K562 (cell line): ENCODE measurements around the gene DIP2C. TPM values are rescaled to one million over a fixed set of nuclear protein-coding genes. Genes with fewer than 3 reads are reported as not detected.

Source experiments
- ATAC-seq: fragments of 200-7000 bp; cut with Tn5 transposase; 3 replicates; pipeline ENCODE4 v1.9.1; 2020; ENCODE audit warnings: moderate library complexity
- BruUV-seq: library from RNA; stranded (reverse); fragments of 400-500 nt; replicated peaks from 2 replicates; lab custom pipeline; 2021; lab: Mats Ljungman, UMichigan
- CTCF ChIA-PET: fragments of 300-600 bp; formaldehyde crosslinking; extraction: SDS; loops from one replicate; lab custom pipeline; 2021; ENCODE audit warnings: low intra/inter-chr PET ratio; lab: Yijun Ruan, JAX
- POLR2A ChIA-PET: fragments of 300-600, 350-650 bp; sonication (Branson Sonifier 250); formaldehyde crosslinking; extraction: SDS; loops from one replicate; lab custom pipeline; 2021; ENCODE audit warnings: antibody characterized with exemption, inconsistent platforms; lab: Yijun Ruan, JAX
- DNase-seq, 4 experiments: peaks; one replicate each; pipeline versions ENCODE4 v3.0.0 to v3.0.0-alpha.2; 2011 to 2018; ENCODE audit warnings: low spot score in 3 of 4, mixed read lengths in 3 of 4; ENCODE audit errors: extremely low read depth in 1 of 4
- FAIRE-seq: peaks from 2 replicates; lab custom pipeline; 2011; peaks lifted over from hg19 to GRCh38; lab: Jason Lieb, UNC
- H2AFZ ChIP-seq: 2 replicates; pipeline ENCODE4 v1.6.0; 2011; ENCODE audit warnings: low read depth, low read length, control low read depth, inconsistent platforms
- H3K27ac ChIP-seq: fragments of 200-600 bp; 3 replicates; pipeline ENCODE4 v1.8.0; 2011; ENCODE audit warnings: low read depth, mild to moderate bottlenecking, control low read depth, inconsistent platforms, low read length, moderate library complexity, mixed read lengths; ENCODE audit errors: extremely low read depth
- H3K27me3 ChIP-seq, 2 experiments: fragments of 300-600 bp in 1 of 2; 2 replicates in 1 of 2; 3 replicates in 1 of 2; pipeline versions ENCODE4 v1.6.0 to v1.8.0; 2011; ENCODE audit warnings: inconsistent platforms in 2 of 2, low read length in 2 of 2, mild to moderate bottlenecking in 1 of 2, mixed read lengths in 1 of 2, moderate library complexity in 1 of 2; ENCODE audit not compliant: control insufficient read depth in 2 of 2, insufficient read depth in 2 of 2
- H3K36me3 ChIP-seq: fragments of 300-600 bp; 3 replicates; pipeline ENCODE4 v1.8.0; 2011; ENCODE audit warnings: mild to moderate bottlenecking, low read length, inconsistent platforms; ENCODE audit not compliant: control insufficient read depth, insufficient read depth
- H3K4me1 ChIP-seq, 2 experiments: fragments of 200-600 bp in 1 of 2; replicated peaks in 1 of 2; 2 replicates in 1 of 2; 3 replicates in 1 of 2; pipeline versions ENCODE4 v1.5.1 to v1.8.0; 2011; ENCODE audit warnings: inconsistent platforms in 2 of 2, low read length in 2 of 2, mild to moderate bottlenecking in 1 of 2, mixed read lengths in 1 of 2, moderate library complexity in 1 of 2; ENCODE audit not compliant: control insufficient read depth in 2 of 2, insufficient read depth in 2 of 2
- H3K4me2 ChIP-seq: 2 replicates; pipeline ENCODE4 v1.6.1; 2011; ENCODE audit warnings: low read length, control low read depth, inconsistent platforms, mixed read lengths; ENCODE audit not compliant: insufficient read depth
- H3K4me3 ChIP-seq: fragments of 200-600 bp; sonication (generic), shearing (Covaris generic); 2 replicates; pipeline ENCODE4 v1.5.1; 2016; ENCODE audit warnings: control low read depth, inconsistent platforms
- H3K79me2 ChIP-seq: fragments of 200-600 bp; 3 replicates; pipeline ENCODE4 v1.8.0; 2011; ENCODE audit warnings: low read length, inconsistent platforms; ENCODE audit not compliant: control insufficient read depth, insufficient read depth
- H3K9ac ChIP-seq, 2 experiments: 2 replicates each; pipeline versions ENCODE4 v1.6.0 to v1.6.1; 2011; ENCODE audit warnings: low read depth in 2 of 2, low read length in 2 of 2, control low read depth in 1 of 2, inconsistent platforms in 1 of 2, mild to moderate bottlenecking in 1 of 2, mixed read lengths in 1 of 2; ENCODE audit not compliant: insufficient read depth in 1 of 2
- H3K9me1 ChIP-seq: one replicate; pipeline ENCODE4 v1.6.0; 2011; ENCODE audit warnings: inconsistent platforms, mild to moderate bottlenecking, low read length, moderate library complexity; ENCODE audit not compliant: control insufficient read depth, insufficient read depth
- H3K9me3 ChIP-seq: replicated peaks from 2 replicates; pipeline ENCODE4 v1.5.1; 2011; ENCODE audit warnings: low read depth, low read length, inconsistent platforms; ENCODE audit not compliant: control insufficient read depth, insufficient read depth
- H4K20me1 ChIP-seq: replicated peaks from 2 replicates; pipeline ENCODE4 v1.6.1; 2011; ENCODE audit warnings: low read length, inconsistent platforms, mixed read lengths; ENCODE audit not compliant: control insufficient read depth, insufficient read depth
- BMI1 ChIP-seq: fragments of 150-350 bp; IDR thresholded peaks from 2 replicates; pipeline ENCODE4 v1.6.1; 2014; ENCODE audit warnings: low read length
- HMG20A ChIP-seq: fragments of 450-650 bp; formaldehyde crosslinking; conservative IDR thresholded peaks from 2 replicates; pipeline ENCODE4 v1.4.0; 2020; ENCODE audit warnings: mild to moderate bottlenecking, mixed read lengths
- MCM5 ChIP-seq: fragments of 450-650 bp; IDR thresholded peaks from 2 replicates; pipeline ENCODE4 v1.6.1; 2016; ENCODE audit warnings: low read depth
- MEF2A ChIP-seq: IDR thresholded peaks from 2 replicates; pipeline ENCODE4 v1.6.1; 2011; ENCODE audit warnings: low read depth, mild to moderate bottlenecking, low read length, moderate library complexity; ENCODE audit not compliant: control insufficient read depth
- MXI1 ChIP-seq: IDR thresholded peaks from 2 replicates; pipeline ENCODE4 v1.6.1; 2011; ENCODE audit warnings: low read depth, mild to moderate bottlenecking, improper control_type of control experiment, low read length
- NFATC3 ChIP-seq: fragments of 450-650 bp; IDR thresholded peaks from 2 replicates; pipeline ENCODE4 v1.6.1; 2017; ENCODE audit warnings: mild to moderate bottlenecking
- PTTG1 ChIP-seq: fragments of 450-650 bp; IDR thresholded peaks from 2 replicates; pipeline ENCODE4 v1.6.1; 2016; ENCODE audit warnings: low read depth, mild to moderate bottlenecking, missing genetic modification characterization, missing compliant biosample characterization
- THRAP3 ChIP-seq: fragments of 450-650 bp; IDR thresholded peaks from 2 replicates; pipeline ENCODE4 v1.6.1; 2016; ENCODE audit warnings: mild to moderate bottlenecking, inconsistent platforms, borderline replicate concordance
- WGBS: fragments of 100-300 bp; shearing (Covaris generic); methylation state at CpG from one replicate; pipeline ENCODE4 v1.1.6; 2016; ENCODE audit warnings: low coverage, mixed read lengths; ENCODE audit not compliant: insufficient coverage; ENCODE audit errors: missing lambda C conversion rate; 5-methylcytosine and 5-hydroxymethylcytosine counted together
- in situ Hi-C: fragments of 300-500 bp; cut with MboI; formaldehyde crosslinking; loops from 4 replicates; pipeline ENCODE4 v1.15.0; 2018; ENCODE audit warnings: inconsistent platforms, mixed read lengths
- intact Hi-C: fragments of 100-400 bp; cut with micrococcal nuclease; formaldehyde crosslinking; loops from 2 replicates; pipeline ENCODE4 v1.14.2; 2022
- polyA plus RNA-seq, 8 experiments: library from polyadenylated mRNA; depleted of rRNA in 4 of 8; stranded (reverse) in 5 of 8; unstranded in 3 of 8; fragments of >200 nt; fragmentation: Nextera tagmentation in 2 of 8; fragmentation: Illumina TruSeq in 1 of 8; extraction: Ambion mirVana in 2 of 8; extraction: Trizol in 1 of 8; gene quantifications; 2 replicates each; pipeline versions ENCODE4 v1.2.1 to v1.2.3, GENCODE V29; 2011 to 2014; ENCODE audit warnings: inconsistent platforms in 1 of 8, missing spikeins in 1 of 8
- total RNA-seq, 7 experiments: library from RNA; depleted of rRNA in 6 of 7; stranded (reverse); fragments of >200 nt in 6 of 7; fragmentation: Illumina TruSeq in 2 of 7; extraction: Trizol in 2 of 7; gene quantifications; 2 replicates each; pipeline versions ENCODE4 v1.2.1 to v1.2.3, GENCODE V29; 2011 to 2021; ENCODE audit warnings: low replicate concordance in 1 of 7
- TF ChIP-seq, protein P1 (sequence below), 2 experiments: fragments of 200-800 bp in 1 of 2; sonication (Bioruptor generic) in 1 of 2; sonication (generic) in 1 of 2; formaldehyde crosslinking in 1 of 2; IDR thresholded peaks in 1 of 2; conservative IDR thresholded peaks in 1 of 2; 2 replicates each; pipeline versions ENCODE4 v1.5.0 to v1.6.1; 2016 to 2020; ENCODE audit warnings: missing compliant biosample characterization in 1 of 2, missing genetic modification characterization in 1 of 2, missing genetic modification reagents in 1 of 2

The DIP2C gene
- total and polyA plus RNA-seq, 9 of the 15 experiments (the other 6 are each of a cell fraction or from before 2014, with no cell fraction given): 0.01 TPM; not detected in 8

DNA sequence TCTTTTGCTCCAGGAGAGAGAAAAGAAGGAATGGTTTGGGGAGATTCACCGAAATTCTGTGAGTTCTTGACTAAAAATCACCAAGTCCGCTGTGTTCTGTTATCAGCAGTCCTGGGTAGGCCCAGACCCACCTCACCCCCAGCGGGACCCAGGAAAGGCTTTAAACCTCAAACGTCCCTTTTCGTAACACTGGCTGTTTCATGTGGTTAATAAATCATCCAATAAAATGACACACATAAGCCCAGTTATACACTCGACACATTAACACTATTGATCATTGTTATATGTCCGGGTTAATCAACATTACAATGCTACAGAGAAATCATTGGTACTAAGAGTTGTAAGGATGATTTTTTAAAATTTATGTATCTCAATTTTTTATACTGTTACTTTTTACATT, 25.2 kb downstream of the DIP2C start:
- Histone ChIP-seq H3K79me2 (no peaks in the 10 kb centered on the region), H3K9me1 (no peaks in the 10 kb centered on the region), H3K4me1 (no peaks in the 10 kb centered on the region), H3K4me3 (no peak overlapping the region), H3K27ac (no peak overlapping the region), H4K20me1 (peaks cover 5% of the 10 kb centered on the region; the same call in 1 of the 2 replicates), H3K4me2 (no peak overlapping the region), H3K9ac (no peak overlapping the region), H2AFZ (no peak overlapping the region), H3K9me3 (peaks cover 6% of the 10 kb centered on the region; the same call in 1 of the 2 replicates), H3K27me3 (peaks cover 23 to 49% of the 10 kb centered on the region in 2 experiments; a peak in 4 of 5 replicates), H3K36me3 (no peaks in the 10 kb centered on the region)
- intact Hi-C loops: no loop called here
- DNase-seq (no peak), ATAC-seq (no peak), FAIRE-seq (no peak)
- POLR2A ChIA-PET: no interaction called here
- BruUV-seq: no TSS peak
- 2% methylated on average over 6 of the region's 7 CpGs for WGBS
- in situ Hi-C loops: no loop called here
- CTCF ChIA-PET: no interaction called here
- TF ChIP-seq THRAP3 (no peak), MEF2A (no peak), NFATC3 (no peak), MCM5 (no peak), HMG20A (CRISPR knock-in tag) (no peak)

DNA sequence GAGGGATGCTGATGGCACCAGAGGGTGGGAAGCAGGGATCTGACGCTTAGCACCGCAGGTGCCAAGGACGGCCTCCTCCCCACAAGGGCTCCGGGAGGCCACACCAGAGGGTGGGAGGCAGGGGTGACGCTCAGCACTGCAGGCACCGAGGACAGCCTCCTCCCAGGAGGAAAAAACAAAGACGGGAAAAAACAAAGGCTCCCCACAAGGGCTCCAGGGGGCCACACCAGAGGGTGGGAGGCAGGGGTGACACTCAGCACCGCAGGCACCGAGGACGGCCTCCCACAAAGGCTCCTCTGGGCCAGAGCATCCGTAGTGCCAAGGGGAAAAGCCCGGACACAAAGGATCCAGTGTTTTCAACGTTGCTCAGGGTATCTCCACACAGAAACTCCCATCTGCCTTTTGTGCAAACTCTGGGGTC, 25.6 kb downstream of the DIP2C start:
- ChIA-PET POLR2A (no interaction called here), CTCF (no interaction called here)
- no peaks in the 10 kb centered on the region for H3K4me1 ChIP-seq
- no peak for DNase-seq
- intact Hi-C loops: no loop called here
- TF ChIP-seq, protein P1, sequence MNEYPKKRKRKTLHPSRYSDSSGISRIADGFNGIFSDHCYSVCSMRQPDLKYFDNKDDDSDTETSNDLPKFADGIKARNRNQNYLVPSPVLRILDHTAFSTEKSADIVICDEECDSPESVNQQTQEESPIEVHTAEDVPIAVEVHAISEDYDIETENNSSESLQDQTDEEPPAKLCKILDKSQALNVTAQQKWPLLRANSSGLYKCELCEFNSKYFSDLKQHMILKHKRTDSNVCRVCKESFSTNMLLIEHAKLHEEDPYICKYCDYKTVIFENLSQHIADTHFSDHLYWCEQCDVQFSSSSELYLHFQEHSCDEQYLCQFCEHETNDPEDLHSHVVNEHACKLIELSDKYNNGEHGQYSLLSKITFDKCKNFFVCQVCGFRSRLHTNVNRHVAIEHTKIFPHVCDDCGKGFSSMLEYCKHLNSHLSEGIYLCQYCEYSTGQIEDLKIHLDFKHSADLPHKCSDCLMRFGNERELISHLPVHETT (CRISPR knock-in tag; conservative IDR thresholded peaks at IDR 0.05 in 1 of 2, IDR thresholded peaks at IDR 0.05 in 1 of 2): no peak
- no peak for TF ChIP-seq PTTG1 (tag)
- no peak for TF ChIP-seq MXI1
- no peak for TF ChIP-seq BMI1
- TF ChIP-seq, all 486 proteins: peak for 0
- Histone ChIP-seq H4K20me1 (peaks cover 5% of the 10 kb centered on the region; the same call in 1 of the 2 replicates), H3K4me2 (no peak overlapping the region), H3K4me3 (no peak overlapping the region), H3K9ac (no peak overlapping the region), H3K79me2 (no peaks in the 10 kb centered on the region), H3K27ac (no peak overlapping the region), H3K36me3 (no peaks in the 10 kb centered on the region), H3K9me1 (no peaks in the 10 kb centered on the region), H3K27me3 (peaks cover 23 to 49% of the 10 kb centered on the region in 2 experiments; a peak in 4 of 5 replicates), H3K9me3 (peaks cover 6% of the 10 kb centered on the region; the same call in 1 of the 2 replicates), H2AFZ (no peak overlapping the region)
- no peak for ATAC-seq
- no peak for FAIRE-seq
- in situ Hi-C loops: no loop called here
- BruUV-seq: no TSS peak
- WGBS: 2% methylated on average over 12 of the region's 13 CpGs
